Measurements from ENCODE around the gene ZNF98.

ZNF98 gene

GRCh38 chr19:22422211-22422610, at the start of gene ZNF98:
Gene ZNF98, minus strand, starts transcription at chr19:22422346. Its CDS starts 122 bp downstream, at chr19:22422224.
- DNase-seq (ENCODE audit: low spot score), result no peak

DNA sequence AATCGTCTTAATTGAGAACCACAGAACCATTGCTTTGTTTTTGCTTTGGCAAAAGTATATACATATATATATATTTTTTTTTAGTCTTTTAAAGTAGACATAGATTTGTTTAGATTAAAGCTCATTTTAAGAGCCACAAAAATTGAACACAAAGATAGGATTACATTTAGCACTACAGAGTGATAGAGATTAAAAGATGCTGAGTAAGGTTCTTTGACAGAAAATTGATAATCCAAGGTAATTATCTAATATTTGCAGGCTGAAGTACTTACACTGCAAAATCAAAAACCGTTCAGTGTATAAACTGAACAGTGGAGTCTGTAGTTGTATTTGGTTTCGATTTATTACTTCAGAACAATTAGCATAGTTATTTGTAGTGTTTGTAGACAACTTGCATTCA, 24.5 kb upstream of the ZNF98 start:
- DNase-seq (ENCODE audit: low spot score), result no peak

- no peak for DNase-seq (ENCODE audit: low spot score)
These were observed 15.9 kb upstream of the ZNF98 start for GRCh38 chr19:22438011-22438410.

GRCh38 chr19:22427960-22428913, 6.1 kb upstream of the ZNF98 start:
- DNase-seq (ENCODE audit: low spot score), result no peak

DNA sequence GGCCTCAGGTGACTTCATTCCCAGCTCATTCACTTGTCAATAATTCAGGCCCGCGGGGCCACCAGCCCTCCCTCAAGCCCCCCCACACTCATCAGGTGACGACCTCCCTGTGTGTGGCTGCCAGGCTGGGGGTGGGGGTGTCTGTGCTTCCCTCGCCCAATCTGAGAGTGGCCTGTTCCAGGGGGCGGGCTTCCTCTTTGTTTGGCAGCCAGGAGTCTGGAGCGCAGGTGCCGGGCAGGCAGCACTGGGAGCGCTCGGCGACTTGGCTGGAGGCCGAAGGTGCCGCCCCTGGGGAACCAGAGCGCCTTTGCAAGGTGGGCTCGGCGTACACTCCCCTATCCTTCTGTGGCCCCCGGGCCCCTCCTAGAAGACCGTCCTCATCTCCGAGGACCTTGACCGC, 5.4 kb upstream of the ZNF98 start:
- DNase-seq (ENCODE audit: low spot score), result no peak

DNA sequence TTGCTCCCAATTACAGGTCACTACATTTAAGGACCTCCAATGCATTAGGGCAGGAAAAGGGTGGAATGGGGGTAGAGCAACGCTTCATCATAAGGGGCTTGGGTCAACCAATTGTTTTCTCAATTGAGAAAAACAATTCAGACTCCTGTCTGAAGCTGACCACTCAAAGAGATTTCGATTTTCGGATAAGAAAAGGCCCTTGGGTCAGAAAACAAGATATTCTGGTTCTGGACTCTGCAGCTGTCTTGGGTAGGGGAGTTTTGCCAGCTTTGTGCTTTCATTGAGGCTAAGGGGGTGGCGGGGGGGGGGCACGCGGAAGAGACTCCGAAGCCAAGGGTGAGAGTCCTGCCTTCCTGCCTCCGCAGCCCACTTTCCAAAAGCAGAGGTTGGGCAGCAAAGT, 4.8 kb upstream of the ZNF98 start:
- no peak for DNase-seq (ENCODE audit: low spot score)

GRCh38 chr19:22421797-22422196, 349 bp downstream of the ZNF98 start:
- no peak for DNase-seq (ENCODE audit: low spot score)

GRCh38 chr19:22354665-22355064, 67.5 kb downstream of the ZNF98 start:
- DNase-seq (ENCODE audit: low spot score), result no peak
